ENCODE measurements around the gene DCLK3.

The DCLK3 gene

GRCh38 chr3:36763850-36764703 lies at the start of gene DCLK3:
TSS of gene DCLK3 (minus strand) at chr3:36764553. CDS start at chr3:36764263, 290 bp downstream.
- DNase-seq (ENCODE audit: low read depth): no peak

- DNase-seq (ENCODE audit: low read depth): no peak
Measured at GRCh38 chr3:36813305-36813704, 49.0 kb upstream of the DCLK3 start.

GRCh38 chr3:36812240-36812639 lies 47.9 kb upstream of the DCLK3 start:
- no peak for DNase-seq (ENCODE audit: low read depth)

- no peak for DNase-seq (ENCODE audit: low read depth)
Measured at GRCh38 chr3:36811768-36812167, 47.4 kb upstream of the DCLK3 start.

- no peak for DNase-seq (ENCODE audit: low read depth)
Measured at GRCh38 chr3:36804295-36805055, 40.1 kb upstream of the DCLK3 start.

GRCh38 chr3:36803091-36803791 lies 38.9 kb upstream of the DCLK3 start:
- no peak for DNase-seq (ENCODE audit: low read depth)

GRCh38 chr3:36800533-36801116 lies 36.3 kb upstream of the DCLK3 start:
- DNase-seq (ENCODE audit: low read depth): no peak

GRCh38 chr3:36796881-36797280 lies 32.5 kb upstream of the DCLK3 start:
- DNase-seq (ENCODE audit: low read depth): no peak

GRCh38 chr3:36796161-36796560 lies 31.8 kb upstream of the DCLK3 start:
- DNase-seq (ENCODE audit: low read depth): no peak

- no peak for DNase-seq (ENCODE audit: low read depth)
Measured at GRCh38 chr3:36795622-36796021, 31.3 kb upstream of the DCLK3 start.

GRCh38 chr3:36792342-36792741 lies 28.0 kb upstream of the DCLK3 start:
- DNase-seq (ENCODE audit: low read depth): no peak

GRCh38 chr3:36790765-36791164 lies 26.4 kb upstream of the DCLK3 start:
- DNase-seq (ENCODE audit: low read depth): no peak

- no peak for DNase-seq (ENCODE audit: low read depth)
Measured at GRCh38 chr3:36786921-36787890, 22.9 kb upstream of the DCLK3 start.

- no peak for DNase-seq (ENCODE audit: low read depth)
Measured at GRCh38 chr3:36784138-36784635, 19.8 kb upstream of the DCLK3 start.

- no peak for DNase-seq (ENCODE audit: low read depth)
Measured at GRCh38 chr3:36777424-36778218, 13.3 kb upstream of the DCLK3 start.

GRCh38 chr3:36776436-36776835 lies 12.1 kb upstream of the DCLK3 start:
- DNase-seq (ENCODE audit: low read depth): no peak

- no peak for DNase-seq (ENCODE audit: low read depth)
Measured at GRCh38 chr3:36774052-36774451, 9.7 kb upstream of the DCLK3 start.

- DNase-seq (ENCODE audit: low read depth): no peak
Measured at GRCh38 chr3:36771931-36772330, 7.6 kb upstream of the DCLK3 start.

- DNase-seq (ENCODE audit: low read depth): no peak
Measured at GRCh38 chr3:36769926-36770325, 5.6 kb upstream of the DCLK3 start.

- DNase-seq (ENCODE audit: low read depth): no peak
Measured at GRCh38 chr3:36765104-36765503, 751 bp upstream of the DCLK3 start.
